ENCODE data around the gene NTF3.
"Not testable (repeated sequence)": the region's sequence is repeated elsewhere in the genome, so short reads cannot be mapped to it uniquely, and the experiment has no call there.

Gene NTF3

GRCh38 chr12:5534426-5535199 lies 102.7 kb downstream of the NTF3 start:
- DNase-seq (ENCODE audit: low spot score), result no peak

- DNase-seq (ENCODE audit: low spot score), result no peak
Observed at GRCh38 chr12:5535541-5535940, 103.6 kb downstream of the NTF3 start.

GRCh38 chr12:5537026-5537615 lies 105.2 kb downstream of the NTF3 start:
- DNase-seq (ENCODE audit: low spot score), result not testable (repeated sequence)

GRCh38 chr12:5537771-5538170 lies 105.9 kb downstream of the NTF3 start:
- no peak for DNase-seq (ENCODE audit: low spot score)
